NCI-H1930 (cell line): Measurements from ENCODE around the gene METTL22.

Source experiments
- DNase-seq, 2 experiments: peaks; one replicate each; lab custom pipeline; 2025; lab: John Stamatoyannopoulos, UW

Gene METTL22

GRCh38 chr16:8665529-8665928 is 44.0 kb downstream of the METTL22 start:
- DNase-seq: no peak

GRCh38 chr16:8667492-8667891 is 46.0 kb downstream of the METTL22 start:
- no peak for DNase-seq

- no peak for DNase-seq
Measured at GRCh38 chr16:8668113-8668512, 46.6 kb downstream of the METTL22 start.

GRCh38 chr16:8669481-8669880 is 48.0 kb downstream of the METTL22 start:
- DNase-seq: no peak

GRCh38 chr16:8670014-8670560 is 48.6 kb downstream of the METTL22 start:
- DNase-seq: no peak

GRCh38 chr16:8673611-8674412 is 52.3 kb downstream of the METTL22 start:
- DNase-seq: no peak

GRCh38 chr16:8674413-8675022 is 53.0 kb downstream of the METTL22 start, which contains the start of gene ABAT:
ABAT (plus strand) TSS chr16:8674617; CDS start chr16:8735740, 61,123 bp downstream.
- peak; percentile 75 to 85 for DNase-seq

GRCh38 chr16:8675183-8676159 is 54.0 kb downstream of the METTL22 start:
- no peak for DNase-seq

- DNase-seq: no peak
Measured at GRCh38 chr16:8676160-8676547, 54.7 kb downstream of the METTL22 start.

GRCh38 chr16:8676737-8677375 is 55.4 kb downstream of the METTL22 start:
- no peak for DNase-seq

GRCh38 chr16:8677481-8677880 is 56.0 kb downstream of the METTL22 start:
- no peak for DNase-seq

- no peak for DNase-seq
Measured at GRCh38 chr16:8678068-8678927, 56.8 kb downstream of the METTL22 start.

GRCh38 chr16:8679151-8679550 is 57.7 kb downstream of the METTL22 start:
- no peak for DNase-seq

GRCh38 chr16:8682551-8683259 is 61.2 kb downstream of the METTL22 start:
- no peak for DNase-seq

GRCh38 chr16:8683640-8684039 is 62.1 kb downstream of the METTL22 start:
- no peak for DNase-seq

GRCh38 chr16:8685617-8686016 is 64.1 kb downstream of the METTL22 start:
- DNase-seq: no peak

- no peak for DNase-seq
Measured at GRCh38 chr16:8686031-8686621, 64.6 kb downstream of the METTL22 start.

- no peak for DNase-seq
Measured at GRCh38 chr16:8686879-8687278, 65.4 kb downstream of the METTL22 start.

GRCh38 chr16:8689686-8690085 is 68.2 kb downstream of the METTL22 start:
- DNase-seq: no peak

GRCh38 chr16:8691728-8692127 is 70.2 kb downstream of the METTL22 start:
- DNase-seq: no peak
